Stimulated activated CD8-positive, alpha-beta memory T cell treated with anti-CD3 and anti-CD28 coated beads, Interleukin-7, amount 100 ng/mL, for 4 hours (primary cell): Measurements from ENCODE around the gene OSBPL6.
A peak's percentile ranks its signal among the peaks of the same experiment; 100 is the strongest.
"Not testable (repeated sequence)": the region's sequence is repeated elsewhere in the genome, so short reads cannot be mapped to it uniquely, and the experiment has no call there.

Experiments
- DNase-seq, 2 donors: peaks; one replicate each; pipeline ENCODE4 v3.0.0-alpha.2; 2020; ENCODE audit warnings: low read depth in 2 of 2

The OSBPL6 gene

GRCh38 chr2:178193823-178194599 is at the start of gene OSBPL6:
Gene OSBPL6 (plus strand): TSS chr2:178194512. CDS start chr2:178306185, 111,673 bp downstream.
- DNase-seq: peak in 1 of 2 donors; percentile 43

- no peak for DNase-seq
Observed at GRCh38 chr2:178152033-178152432, 42.3 kb upstream of the OSBPL6 start.

GRCh38 chr2:178152542-178152941 is 41.8 kb upstream of the OSBPL6 start:
- no peak for DNase-seq

DNA sequence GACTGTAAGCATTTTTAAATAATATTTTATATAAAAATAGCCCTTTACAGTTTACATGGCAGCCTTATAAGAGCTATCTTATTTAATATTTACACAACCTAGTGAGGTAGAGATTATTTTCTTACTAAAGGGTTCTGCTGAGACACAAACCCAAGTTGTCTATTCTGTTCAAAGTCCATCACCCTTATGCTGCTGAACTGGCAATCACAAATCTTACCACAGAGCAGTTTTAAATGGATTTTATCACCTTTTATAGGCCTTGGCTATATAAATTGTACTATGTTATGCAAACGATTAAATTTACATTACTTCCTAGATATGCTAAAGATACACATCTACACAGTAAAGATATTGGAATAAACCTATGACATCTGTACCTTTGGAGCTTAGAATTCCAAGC is 41.3 kb upstream of the OSBPL6 start:
- DNase-seq: no peak

GRCh38 chr2:178153878-178154277 is 40.4 kb upstream of the OSBPL6 start:
- not testable (repeated sequence) for DNase-seq

DNA sequence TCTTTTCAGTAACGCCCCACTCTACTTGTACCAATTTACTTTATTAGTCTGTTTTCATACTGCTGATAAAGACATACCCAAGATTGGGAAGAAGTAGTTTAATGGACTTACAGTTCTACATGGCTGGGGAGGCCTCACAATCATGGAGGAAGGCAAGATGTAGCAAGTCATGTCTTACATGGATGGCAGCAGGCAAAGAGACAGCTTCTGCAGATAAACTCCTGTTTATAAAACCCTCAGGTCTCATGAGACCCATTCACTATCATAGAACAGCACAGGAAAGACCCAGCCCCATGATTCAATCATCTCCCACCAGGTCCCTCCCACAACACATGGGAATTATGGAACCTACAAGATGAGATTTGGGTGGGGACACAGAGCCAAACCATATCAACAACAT is 38.8 kb upstream of the OSBPL6 start:
- DNase-seq: no peak

- DNase-seq: no peak
Observed at GRCh38 chr2:178157574-178157973, 36.7 kb upstream of the OSBPL6 start.

GRCh38 chr2:178159966-178160365 is 34.3 kb upstream of the OSBPL6 start:
- no peak for DNase-seq

GRCh38 chr2:178160601-178161000 is 33.7 kb upstream of the OSBPL6 start:
- DNase-seq: no peak

GRCh38 chr2:178163395-178163794 is 30.9 kb upstream of the OSBPL6 start:
- DNase-seq: no peak

GRCh38 chr2:178163911-178164310 is 30.4 kb upstream of the OSBPL6 start:
- DNase-seq: no peak

DNA sequence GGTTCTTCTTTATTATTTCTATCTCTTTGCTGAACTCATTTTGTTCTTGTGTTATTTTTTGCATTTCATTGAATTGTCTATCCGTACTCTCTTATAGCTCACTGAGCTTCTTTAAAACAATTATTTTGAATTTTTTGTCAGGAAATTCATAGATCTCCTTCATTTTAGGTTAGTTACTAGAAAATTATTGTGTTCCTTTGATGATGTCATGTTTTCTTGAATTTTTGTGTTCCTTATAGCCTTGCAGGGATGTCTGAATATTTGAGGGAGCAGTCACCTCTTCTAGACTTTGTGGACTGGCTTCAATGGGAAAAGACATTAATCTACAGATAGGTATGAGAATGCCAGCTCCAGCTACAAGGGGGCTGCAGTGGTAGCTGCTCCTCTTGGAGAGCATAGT is 20.7 kb upstream of the OSBPL6 start:
- DNase-seq: no peak

DNA sequence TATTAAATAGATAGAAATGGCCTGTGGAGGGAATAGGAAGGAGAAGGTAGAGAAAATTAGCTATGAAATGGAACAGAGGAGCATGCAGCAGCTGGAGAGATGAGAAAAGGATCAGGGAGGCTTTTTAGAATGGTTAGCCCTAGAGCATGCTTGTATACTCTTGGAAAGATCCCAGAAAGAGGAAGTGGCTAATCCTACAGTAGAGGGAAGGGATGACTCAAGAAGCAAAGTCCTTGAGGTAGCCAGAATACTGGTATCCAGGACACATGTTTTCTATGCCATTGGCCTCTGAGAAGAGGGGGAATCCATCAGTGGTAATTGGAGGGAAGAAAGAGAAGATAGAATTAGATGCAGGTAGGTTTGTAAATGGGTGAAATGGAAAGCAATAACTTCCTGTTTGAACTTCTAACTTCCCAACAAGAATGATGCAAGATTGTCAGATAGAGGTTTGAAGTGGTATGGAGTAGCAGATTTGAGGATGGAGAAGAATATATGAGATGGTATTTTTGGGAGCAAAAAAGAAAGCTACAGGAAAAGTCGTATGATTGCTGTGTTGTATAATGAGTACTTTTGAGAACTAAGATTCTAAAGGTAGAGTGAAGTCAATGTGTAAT is 17.1 kb upstream of the OSBPL6 start:
- no peak for DNase-seq

- not testable (repeated sequence) for DNase-seq
Observed at GRCh38 chr2:178180648-178181047, 13.7 kb upstream of the OSBPL6 start.

- no peak for DNase-seq
Observed at GRCh38 chr2:178187861-178188260, 6.5 kb upstream of the OSBPL6 start.

DNA sequence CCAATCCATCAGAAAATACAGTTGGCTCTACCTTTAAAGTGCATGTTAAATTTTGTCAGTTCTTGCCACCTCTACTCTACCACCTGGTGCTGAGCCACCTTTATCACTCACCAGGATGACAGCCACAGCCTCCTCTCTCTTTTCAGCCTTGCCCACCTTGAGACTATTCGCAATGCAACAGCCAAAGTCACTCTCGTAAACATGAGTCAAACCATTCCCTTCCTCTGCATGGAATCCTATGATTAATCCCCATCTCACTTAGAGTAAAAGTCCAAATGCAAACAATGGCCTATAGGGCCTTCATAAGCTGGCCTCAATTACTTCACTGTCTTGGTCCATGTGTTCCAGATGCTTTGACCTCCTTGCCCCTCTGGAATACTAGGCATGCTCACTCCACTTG is 5.8 kb upstream of the OSBPL6 start:
- DNase-seq: no peak

DNA sequence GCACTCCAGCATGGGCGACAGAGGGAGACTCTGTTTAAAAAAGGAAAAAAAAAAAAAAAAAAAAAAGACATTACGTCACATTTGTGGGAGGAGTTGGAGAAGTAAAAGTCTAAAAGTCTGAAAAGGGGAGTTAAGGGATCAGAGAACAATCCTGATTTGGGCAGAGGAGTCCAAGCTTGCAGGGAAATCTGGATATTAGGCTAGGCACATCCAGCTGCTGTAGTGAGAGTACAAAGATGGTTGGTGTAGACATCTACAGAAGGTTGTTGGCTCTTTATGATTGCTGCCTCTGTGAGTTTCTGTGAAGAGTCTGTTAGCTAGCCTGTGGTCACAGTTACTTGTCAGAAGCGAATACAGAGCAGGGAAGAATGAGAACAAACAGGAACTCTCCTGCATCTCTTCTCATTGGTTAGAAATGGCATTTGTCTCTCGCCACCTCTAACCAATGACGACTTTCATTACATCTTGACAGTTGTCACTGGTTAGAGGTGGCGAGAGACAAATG is 3.3 kb upstream of the OSBPL6 start:
- no peak for DNase-seq

- no peak for DNase-seq
Observed at GRCh38 chr2:178191511-178191910, 2.8 kb upstream of the OSBPL6 start.

DNA sequence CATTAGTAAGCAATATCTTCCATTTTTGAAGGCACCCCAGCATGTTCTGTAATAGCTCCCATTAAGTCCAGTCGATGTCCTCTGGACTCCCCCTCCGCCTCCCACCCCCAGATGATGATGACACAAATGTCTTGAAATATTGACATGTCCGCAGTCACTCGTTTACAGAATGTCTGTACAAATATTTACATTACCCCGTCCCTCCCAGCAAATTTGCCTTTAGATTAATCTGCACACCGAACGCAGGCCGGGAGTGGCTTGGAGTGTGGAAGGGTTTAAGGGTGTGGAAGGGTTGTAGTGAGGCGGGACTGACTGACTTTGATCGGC is 853 bp upstream of the OSBPL6 start:
- DNase-seq: no peak

- no peak for DNase-seq
Observed at GRCh38 chr2:178194600-178195389, 483 bp downstream of the OSBPL6 start.

DNA sequence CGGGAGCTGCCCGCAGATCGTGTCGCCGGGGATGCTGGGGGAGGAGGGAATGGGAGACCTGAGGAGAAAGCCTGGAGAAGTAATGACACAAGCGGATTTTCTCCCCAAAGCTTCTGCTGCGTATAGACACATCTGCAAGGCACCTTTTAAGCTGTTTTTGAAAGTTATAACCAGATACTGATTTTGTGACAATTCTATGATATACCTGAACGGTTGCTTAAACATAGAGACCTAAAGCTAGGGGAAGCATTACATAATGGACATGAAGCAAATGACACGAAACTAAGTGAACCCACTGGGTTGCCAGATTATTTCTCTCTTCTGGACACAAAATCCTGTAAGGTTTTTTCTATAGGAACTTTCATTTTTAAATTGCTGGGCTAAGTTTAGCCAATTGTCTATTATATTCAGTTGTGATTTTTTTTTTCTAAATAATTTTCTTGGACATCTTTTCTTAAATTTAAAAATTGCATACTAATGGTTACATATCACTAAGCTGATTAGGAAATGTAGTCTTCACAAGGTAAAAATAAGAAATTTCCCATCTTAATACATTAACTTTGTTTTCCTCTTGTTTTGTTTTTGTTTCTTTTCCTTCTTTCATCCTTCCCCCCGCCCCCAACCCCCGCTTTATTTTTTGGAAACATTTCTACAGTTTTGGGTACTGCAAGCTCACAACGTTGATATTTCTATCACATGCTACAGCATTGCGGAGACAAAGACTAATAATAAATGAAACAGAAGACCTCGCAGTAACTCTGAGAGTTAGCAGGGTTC is 1.3 kb downstream of the OSBPL6 start:
- no peak for DNase-seq

GRCh38 chr2:178197791-178198190 is 3.5 kb downstream of the OSBPL6 start:
- DNase-seq: no peak
